SH-SY5Y (cell line): ENCODE data around the gene TSPAN18.

Experiments
- GATA2 ChIP-seq: IDR thresholded peaks from 2 replicates; pipeline ENCODE4 v1.6.1; 2011; ENCODE audit warnings: mild to moderate bottlenecking, low read depth, low read length
- GATA3 ChIP-seq: IDR thresholded peaks from 2 replicates; pipeline ENCODE4 v1.6.1; 2011; ENCODE audit warnings: low read depth, mild to moderate bottlenecking, low read length, moderate library complexity

Gene TSPAN18

GRCh38 chr11:44780940-44781631 is 54.3 kb downstream of the TSPAN18 start:
- TF ChIP-seq GATA3: no peak
- no peak for TF ChIP-seq GATA2

DNA sequence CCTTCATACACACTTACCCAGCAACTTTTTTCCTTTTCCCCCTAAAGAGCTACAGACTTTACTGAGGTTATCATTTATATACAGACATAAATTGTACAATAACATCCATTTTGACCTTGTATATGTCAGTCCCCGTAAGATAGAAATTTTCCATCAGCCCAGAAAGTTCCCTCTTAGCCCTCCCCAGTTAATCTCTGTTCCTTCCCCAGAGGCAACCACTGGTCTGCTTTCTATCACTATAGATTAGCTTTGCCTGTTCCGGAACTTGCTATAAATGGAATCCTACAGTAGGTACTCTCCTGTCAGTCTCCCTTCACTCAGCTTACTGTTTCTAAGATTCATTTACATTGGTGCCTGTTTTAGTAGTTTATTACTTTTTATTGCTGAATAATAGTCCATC is 54.9 kb downstream of the TSPAN18 start:
- TF ChIP-seq GATA3 (no peak), GATA2 (0 out of 2 replicates have a peak, but pooled peaks have one; percentile 34)

DNA sequence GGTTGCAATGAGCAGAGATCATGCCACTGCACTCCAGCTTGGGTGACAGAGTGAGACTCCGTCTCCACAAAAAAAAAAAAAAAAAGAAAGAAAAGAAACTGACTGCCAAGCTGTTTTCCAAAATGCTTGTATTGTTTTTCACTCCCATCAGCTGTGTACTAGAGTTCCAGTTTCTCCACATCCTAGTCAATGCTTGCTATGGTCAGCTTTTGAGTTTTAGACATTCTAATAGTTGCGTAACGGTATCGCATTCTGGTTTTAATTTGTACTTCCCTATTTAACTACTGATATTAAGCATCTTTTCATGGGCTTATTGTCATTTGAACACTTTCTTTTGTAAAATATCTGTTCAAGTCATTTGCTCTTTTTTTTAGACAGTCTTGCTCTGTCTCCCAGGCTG is 55.7 kb downstream of the TSPAN18 start:
- no peak for TF ChIP-seq GATA3
- TF ChIP-seq GATA2: no peak

GRCh38 chr11:44784436-44784760 is 57.6 kb downstream of the TSPAN18 start:
- TF ChIP-seq GATA2: no peak
- TF ChIP-seq GATA3: no peak

GRCh38 chr11:44784851-44785250 is 58.1 kb downstream of the TSPAN18 start:
- no peak for TF ChIP-seq GATA3
- peak; percentile 25 for TF ChIP-seq GATA2

- TF ChIP-seq GATA2: no peak
- no peak for TF ChIP-seq GATA3
Measured at GRCh38 chr11:44785856-44786607, 59.3 kb downstream of the TSPAN18 start.

DNA sequence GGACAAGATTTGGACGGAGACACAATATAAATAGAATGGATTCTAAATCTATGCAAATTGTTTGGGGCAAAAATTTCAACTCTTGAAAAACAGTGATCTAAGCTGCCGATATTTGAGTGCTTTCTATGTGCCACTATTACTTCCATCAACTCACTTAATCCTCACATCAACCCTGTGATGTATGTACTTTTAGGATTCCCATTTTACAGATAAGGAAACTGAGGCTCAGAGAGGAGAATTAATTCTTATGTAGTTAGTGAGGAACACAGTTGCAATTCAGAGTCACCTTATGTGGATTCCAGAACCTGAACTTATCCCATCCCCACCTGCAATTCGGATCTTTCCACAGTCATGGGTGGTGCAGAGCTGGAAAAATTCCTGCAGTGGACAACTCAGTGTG is 60.3 kb downstream of the TSPAN18 start:
- TF ChIP-seq GATA3 (no peak), GATA2 (no peak)

- TF ChIP-seq GATA2 (no peak), GATA3 (no peak)
Measured at GRCh38 chr11:44787981-44788380, 61.2 kb downstream of the TSPAN18 start.

DNA sequence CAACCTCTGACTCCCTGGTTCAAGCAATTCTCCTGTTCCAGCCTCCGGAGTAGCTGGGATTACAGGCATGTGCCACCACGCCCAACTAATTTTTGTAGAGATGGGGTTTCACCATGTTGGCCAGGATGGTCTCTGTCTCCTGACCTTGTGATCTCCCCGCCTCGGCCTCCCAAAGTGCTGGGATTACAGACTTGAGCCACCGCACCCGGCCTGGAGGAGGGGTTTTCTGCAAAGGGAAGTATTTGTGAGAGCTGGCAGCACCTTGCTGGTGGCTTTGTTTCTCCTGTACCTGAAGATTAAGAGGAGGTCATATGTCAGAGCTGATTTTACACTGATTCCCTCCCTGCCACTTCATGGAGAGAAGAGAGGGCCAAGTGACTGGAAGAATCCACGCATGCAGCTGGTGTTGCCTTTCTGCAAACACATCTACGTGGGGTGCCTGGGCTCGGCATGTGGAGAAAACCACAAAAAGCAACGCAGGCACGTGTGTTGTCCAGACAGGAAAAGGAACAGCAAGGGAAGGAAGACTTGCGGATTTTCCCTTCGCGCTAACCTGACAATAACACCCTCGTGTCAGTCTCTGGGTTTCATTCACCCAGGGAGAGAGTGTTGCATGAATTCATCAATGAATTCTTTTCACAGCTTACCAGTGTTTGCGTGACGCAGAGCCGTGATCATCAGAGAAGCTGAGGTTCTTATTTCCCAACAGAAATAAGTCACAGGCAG is 61.9 kb downstream of the TSPAN18 start:
- TF ChIP-seq GATA3: no peak

DNA sequence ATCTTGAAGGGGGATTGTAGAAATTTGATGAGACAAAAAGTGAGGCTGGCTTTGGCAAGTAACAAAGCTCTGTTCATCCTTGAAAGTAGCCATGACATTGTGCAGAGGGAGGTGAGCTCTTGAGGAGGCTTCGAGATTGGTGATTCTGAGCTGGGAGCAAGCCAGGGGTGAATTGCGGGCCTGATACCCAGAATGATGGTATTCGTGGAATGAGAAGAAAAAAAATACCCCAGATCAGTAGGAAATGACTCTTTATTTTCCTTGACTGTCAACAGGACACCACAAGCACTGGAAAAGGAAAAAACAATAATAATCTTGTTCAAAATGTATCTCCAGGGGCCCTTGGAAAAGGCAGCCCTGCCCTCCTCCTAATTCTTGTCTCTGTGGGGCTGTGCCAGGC is 62.7 kb downstream of the TSPAN18 start:
- TF ChIP-seq GATA2 (no peak), GATA3 (no peak)

DNA sequence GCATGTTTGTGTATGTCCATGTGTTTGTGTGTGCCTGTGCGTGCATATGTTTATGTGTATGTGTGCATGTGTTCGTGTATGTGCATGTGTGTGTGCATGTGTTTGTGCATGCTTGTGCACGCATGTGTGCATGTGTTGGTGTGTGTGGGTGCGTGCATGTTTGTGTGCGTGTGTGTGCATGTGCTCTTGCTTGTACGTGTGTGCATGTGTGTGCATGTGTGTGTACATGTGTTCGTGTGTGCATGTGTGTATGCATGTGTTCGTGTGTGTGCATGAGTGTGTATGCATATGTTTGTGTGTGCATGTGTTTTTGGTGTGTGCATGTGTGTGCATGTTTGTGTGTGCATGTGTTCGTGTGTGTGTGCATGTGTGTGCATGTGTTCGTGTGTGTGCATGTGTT is 63.4 kb downstream of the TSPAN18 start:
- TF ChIP-seq GATA3: no peak
- no peak for TF ChIP-seq GATA2

DNA sequence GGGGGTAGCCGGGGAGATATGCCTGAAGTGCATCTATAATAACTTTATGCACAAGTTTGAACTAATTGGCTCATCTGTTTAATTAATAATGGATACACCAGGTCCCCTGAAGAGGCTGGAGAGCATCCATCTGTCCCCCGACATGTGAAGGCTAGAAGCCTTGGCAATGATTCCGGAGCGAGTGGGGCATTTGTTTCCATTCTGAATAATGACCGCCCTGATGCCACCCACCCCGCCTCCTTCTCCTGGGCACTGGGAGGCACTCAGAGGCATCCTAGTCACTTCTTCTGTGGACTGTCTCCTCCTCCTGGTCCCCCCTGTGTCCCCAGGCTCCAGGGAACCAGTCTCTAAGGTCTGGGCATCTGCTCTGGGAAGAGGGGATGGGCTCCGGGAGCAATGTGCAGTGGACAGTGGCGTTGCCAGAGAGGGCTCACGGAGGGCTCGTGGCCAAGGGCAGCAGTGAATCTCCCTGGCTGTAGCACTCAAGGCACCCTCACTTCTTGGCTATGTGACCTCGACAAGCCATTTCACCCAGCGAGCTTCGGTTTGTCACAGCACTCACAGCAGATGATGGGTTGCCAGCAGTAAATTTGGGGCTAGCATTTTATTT is 64.7 kb downstream of the TSPAN18 start:
- TF ChIP-seq GATA2 (no peak), GATA3 (no peak)

DNA sequence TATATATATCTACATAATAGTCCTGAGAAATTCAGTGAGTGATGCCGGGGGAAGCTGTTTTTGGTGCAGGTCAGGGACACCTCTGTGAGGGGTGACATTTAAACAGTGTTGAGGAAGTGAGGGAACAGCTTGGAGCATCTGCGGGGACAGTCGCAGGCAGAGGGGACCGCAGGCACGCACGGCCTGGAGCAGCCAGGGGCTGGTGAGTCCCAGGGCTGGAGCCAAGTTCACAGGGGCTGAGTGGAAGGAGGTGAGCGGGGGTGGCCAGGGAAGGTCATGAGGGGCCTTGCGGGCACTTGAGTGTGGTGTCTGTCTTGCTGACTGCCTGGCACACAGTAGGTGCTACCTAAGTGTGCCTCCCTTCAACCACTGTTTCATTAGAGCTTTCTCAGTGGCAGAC is 65.4 kb downstream of the TSPAN18 start:
- no peak for TF ChIP-seq GATA3
- no peak for TF ChIP-seq GATA2

DNA sequence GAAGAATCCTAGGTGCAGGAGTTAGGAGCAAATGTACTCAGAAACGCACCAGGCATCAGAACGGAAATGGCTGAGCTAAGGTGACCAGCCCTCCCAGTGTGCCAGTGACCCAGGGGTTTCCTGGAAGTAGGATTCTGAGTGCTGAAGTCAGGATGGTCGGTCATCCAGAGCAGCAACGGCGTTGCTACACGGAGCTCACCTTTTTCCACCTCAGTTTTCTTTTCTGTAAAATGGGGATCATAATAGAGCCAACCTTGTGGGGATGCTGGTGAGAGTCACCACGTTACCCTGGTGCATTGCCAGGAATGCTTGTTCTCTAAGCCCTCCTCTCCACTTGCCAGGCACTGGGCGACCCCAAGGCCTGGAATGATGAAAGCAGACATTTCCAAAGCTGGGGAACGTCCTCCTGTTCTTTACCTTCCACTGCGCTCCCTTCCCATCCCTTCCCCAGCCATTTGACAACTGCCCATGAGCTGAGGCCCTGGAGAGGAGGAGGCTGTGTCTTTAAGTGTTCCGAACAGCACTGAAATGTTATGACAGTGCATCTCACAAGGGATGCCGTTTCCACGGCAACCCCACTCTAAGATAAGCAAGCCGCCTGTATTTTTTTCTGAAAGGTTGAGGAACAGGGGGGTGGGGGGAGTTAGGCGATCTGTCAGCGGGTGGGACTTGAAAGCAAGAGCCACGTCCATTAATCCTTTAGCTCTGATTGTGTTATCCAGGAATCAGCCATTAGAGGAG is 66.8 kb downstream of the TSPAN18 start:
- TF ChIP-seq GATA2 (peak; percentile 64; the same call in 1 of the 2 replicates), GATA3 (no peak)
